ENCODE measurements around the gene MYCL. TPM values are rescaled to one million over a fixed set of nuclear protein-coding genes. Genes with fewer than 3 reads are reported as not detected.

MYCL gene
- total and polyA plus RNA-seq, 2 of the 13 experiments (the other 11 are each of a cell fraction or from before 2014, with no cell fraction given): 0.31 to 1.7 TPM

GRCh38 chr1:39852214-39852791 is 49.4 kb downstream of the MYCL start (continued):
- TF ChIP-seq ATF7 (IDR thresholded peaks at IDR 0.05) (peak; percentile 16; the same call in 1 of the 2 replicates), ATF7 (CRISPR knock-in tag; IDR thresholded peaks at IDR 0.05) (no peak), ZNF747 (CRISPR knock-in tag; IDR thresholded peaks at IDR 0.05; ENCODE audit: borderline replicate concordance) (no peak), KAT8 (CRISPR knock-in tag; IDR thresholded peaks at IDR 0.05) (peak; percentile 27; the same call in 1 of the 2 replicates), ZBTB8A (CRISPR knock-in tag; IDR thresholded peaks at IDR 0.05; ENCODE audit: borderline replicate concordance, low read depth) (no peak), KDM1A (CRISPR knock-in tag; IDR thresholded peaks at IDR 0.05) (no peak), ZNF652 (CRISPR knock-in tag; IDR thresholded peaks at IDR 0.05; ENCODE audit: borderline replicate concordance, low read depth) (peak; percentile 31; the same call in 1 of the 2 replicates), NFRKB (IDR thresholded peaks at IDR 0.05) (no peak), NRL (CRISPR knock-in tag; IDR thresholded peaks at IDR 0.05; ENCODE audit: borderline replicate concordance) (no peak), SOX13 (IDR thresholded peaks at IDR 0.05) (no peak), SOX13 (CRISPR knock-in tag; conservative IDR thresholded peaks at IDR 0.05 in 1 of 2, IDR thresholded peaks at IDR 0.05 in 1 of 2) (peak in 1 of 2 experiments; percentile 56; a peak in 1 of 4 replicates), JUN (CRISPR knock-in tag; IDR thresholded peaks at IDR 0.05) (no peak), SMAD3 (CRISPR knock-in tag; IDR thresholded peaks at IDR 0.05) (no peak), ZNF672 (CRISPR knock-in tag; IDR thresholded peaks at IDR 0.05) (no peak), ATF6 (CRISPR knock-in tag; conservative IDR thresholded peaks at IDR 0.05) (no peak), SIX1 (CRISPR knock-in tag; IDR thresholded peaks at IDR 0.05; ENCODE audit: borderline replicate concordance) (peak; percentile 45; the same call in 1 of the 2 replicates), AGO2 (optimal IDR thresholded peaks at IDR 0.05; ENCODE audit: low read depth, low read length) (no peak), ZNF710 (CRISPR knock-in tag; IDR thresholded peaks at IDR 0.05; ENCODE audit: borderline replicate concordance) (no peak), CHCHD3 (CRISPR knock-in tag; IDR thresholded peaks at IDR 0.05) (no peak), MLLT10 (CRISPR knock-in tag; IDR thresholded peaks at IDR 0.05) (no peak), ZUFSP (CRISPR knock-in tag; IDR thresholded peaks at IDR 0.05; ENCODE audit: borderline replicate concordance) (no peak), ZNF557 (CRISPR knock-in tag; IDR thresholded peaks at IDR 0.05) (no peak), FUBP1 (CRISPR knock-in tag; IDR thresholded peaks at IDR 0.05; ENCODE audit: borderline replicate concordance) (no peak), PITX1 (CRISPR knock-in tag; IDR thresholded peaks at IDR 0.05) (0 out of 2 replicates have a peak, but pooled peaks have one; percentile 32)
